GM06990 (cell line): Measurements from ENCODE around the gene DENND5A.

Source experiments
- DNase-seq: peaks from one replicate; pipeline ENCODE4 v3.0.0-alpha.2; 2011; ENCODE audit not compliant: insufficient read length; ENCODE audit errors: extremely low read depth
- H3K27me3 ChIP-seq: replicated peaks from 2 replicates; pipeline ENCODE4 v1.6.0; 2011; ENCODE audit warnings: low read length; ENCODE audit not compliant: control insufficient read depth, insufficient read depth
- H3K36me3 ChIP-seq: 2 replicates; pipeline ENCODE4 v1.5.1; 2011; ENCODE audit warnings: low read length; ENCODE audit not compliant: control insufficient read depth, insufficient read depth
- H3K4me3 ChIP-seq: replicated peaks from 2 replicates; pipeline ENCODE4 v1.5.1; 2011; ENCODE audit warnings: low read depth, mild to moderate bottlenecking, control low read depth, low read length
- TF ChIP-seq, protein P1 (sequence below): IDR thresholded peaks from 2 replicates; pipeline ENCODE4 v1.5.1; 2011; ENCODE audit warnings: low read length, control low read depth, mild to moderate bottlenecking, inconsistent platforms; ENCODE audit not compliant: insufficient read depth, poor library complexity, severe bottlenecking

DENND5A gene

GRCh38 chr11:9144828-9145227 lies 120.3 kb downstream of the DENND5A start:
- peaks cover 10% of the 10 kb centered on the region for H3K36me3 ChIP-seq

GRCh38 chr11:9143721-9144120 lies 121.4 kb downstream of the DENND5A start:
- peaks cover 11% of the 10 kb centered on the region for H3K36me3 ChIP-seq
- no peak for DNase-seq

More at GRCh38 chr11:9144828-9145227, 120.3 kb downstream of the DENND5A start:
- Histone ChIP-seq H3K4me3 (no peak overlapping the region), H3K27me3 (no peaks in the 10 kb centered on the region)
- DNase-seq = no peak
- TF ChIP-seq, protein P1, sequence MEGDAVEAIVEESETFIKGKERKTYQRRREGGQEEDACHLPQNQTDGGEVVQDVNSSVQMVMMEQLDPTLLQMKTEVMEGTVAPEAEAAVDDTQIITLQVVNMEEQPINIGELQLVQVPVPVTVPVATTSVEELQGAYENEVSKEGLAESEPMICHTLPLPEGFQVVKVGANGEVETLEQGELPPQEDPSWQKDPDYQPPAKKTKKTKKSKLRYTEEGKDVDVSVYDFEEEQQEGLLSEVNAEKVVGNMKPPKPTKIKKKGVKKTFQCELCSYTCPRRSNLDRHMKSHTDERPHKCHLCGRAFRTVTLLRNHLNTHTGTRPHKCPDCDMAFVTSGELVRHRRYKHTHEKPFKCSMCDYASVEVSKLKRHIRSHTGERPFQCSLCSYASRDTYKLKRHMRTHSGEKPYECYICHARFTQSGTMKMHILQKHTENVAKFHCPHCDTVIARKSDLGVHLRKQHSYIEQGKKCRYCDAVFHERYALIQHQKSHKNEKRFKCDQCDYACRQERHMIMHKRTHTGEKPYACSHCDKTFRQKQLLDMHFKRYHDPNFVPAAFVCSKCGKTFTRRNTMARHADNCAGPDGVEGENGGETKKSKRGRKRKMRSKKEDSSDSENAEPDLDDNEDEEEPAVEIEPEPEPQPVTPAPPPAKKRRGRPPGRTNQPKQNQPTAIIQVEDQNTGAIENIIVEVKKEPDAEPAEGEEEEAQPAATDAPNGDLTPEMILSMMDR = no peak

DNA sequence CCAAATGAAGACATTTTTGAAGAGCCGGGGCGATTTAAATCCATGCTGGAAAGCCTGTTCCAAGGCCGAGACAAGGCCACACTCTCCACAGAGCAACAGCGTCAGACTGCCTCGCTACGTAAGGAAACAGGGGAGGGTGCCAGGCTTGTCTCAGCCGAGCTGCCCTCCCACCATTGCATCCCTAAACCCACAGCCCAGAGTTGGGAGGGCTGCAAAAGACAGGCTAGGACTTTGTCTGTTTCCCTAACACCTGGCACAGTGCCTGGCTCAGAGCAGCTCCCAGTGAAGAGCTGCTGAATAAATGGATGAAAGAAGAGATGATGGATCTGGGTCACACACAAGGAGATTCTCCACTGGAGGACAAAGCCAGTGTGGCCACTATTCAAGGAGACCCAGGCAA lies 122.4 kb downstream of the DENND5A start:
- Histone ChIP-seq H3K4me3 (no peak overlapping the region), H3K27me3 (no peaks in the 10 kb centered on the region), H3K36me3 (peaks cover 11% of the 10 kb centered on the region)
- TF ChIP-seq, protein P1 = no peak
- no peak for DNase-seq

More at GRCh38 chr11:9143721-9144120, 121.4 kb downstream of the DENND5A start:
- Histone ChIP-seq H3K27me3 (no peaks in the 10 kb centered on the region), H3K4me3 (no peak overlapping the region)
- TF ChIP-seq, protein P1 = no peak

- Histone ChIP-seq H3K36me3 (peaks cover 11% of the 10 kb centered on the region), H3K4me3 (no peak overlapping the region), H3K27me3 (no peaks in the 10 kb centered on the region)
- TF ChIP-seq, protein P1 = no peak
- no peak for DNase-seq
Measured at GRCh38 chr11:9141186-9141585, 124.0 kb downstream of the DENND5A start.

- TF ChIP-seq, protein P1 = no peak
- no peak overlapping the region for H3K4me3 ChIP-seq
- H3K36me3 ChIP-seq = peaks cover 8% of the 10 kb centered on the region
- DNase-seq = no peak
- H3K27me3 ChIP-seq = no peaks in the 10 kb centered on the region
Measured at GRCh38 chr11:9139628-9140357, 125.4 kb downstream of the DENND5A start.
